HepG2 (cell line): ENCODE data around the gene CD1B. TPM values are rescaled to one million over a fixed set of nuclear protein-coding genes. Genes with fewer than 3 reads are reported as not detected.

Experiments used
- ATAC-seq: fragments of 200-7000 bp; cut with Tn5 transposase; 3 replicates; pipeline ENCODE4 v1.9.1; 2020; ENCODE audit warnings: mild to moderate bottlenecking, moderate library complexity
- BruUV-seq: library from RNA; stranded (reverse); fragments of 400-500 nt; replicated peaks from 2 replicates; lab custom pipeline; 2021; lab: Mats Ljungman, UMichigan
- CTCF ChIA-PET: fragments of 300-600 bp; formaldehyde crosslinking; extraction: SDS; loops from one replicate; lab custom pipeline; 2021; ENCODE audit warnings: low total read pairs, inconsistent platforms, low intra/inter-chr PET ratio; lab: Yijun Ruan, JAX
- POLR2A ChIA-PET: fragments of 350-600 bp; sonication (Branson Sonifier 250); formaldehyde crosslinking; loops from one replicate; lab custom pipeline; 2020; ENCODE audit warnings: antibody characterized with exemption, inconsistent platforms; lab: Yijun Ruan, JAX
- DNase-seq: peaks from one replicate; pipeline ENCODE4 v3.0.0-alpha.2; 2015; ENCODE audit warnings: low spot score
- FAIRE-seq: peaks from 3 replicates; lab custom pipeline; 2011; peaks lifted over from hg19 to GRCh38; lab: Jason Lieb, UNC
- H2AFZ ChIP-seq: one replicate; pipeline ENCODE4 v1.6.1; 2011; ENCODE audit warnings: low read length, inconsistent platforms
- H3K27ac ChIP-seq: fragments of 300-600 bp; 3 replicates; pipeline ENCODE4 v1.8.0; 2011; ENCODE audit warnings: mixed run types, mild to moderate bottlenecking, mixed read lengths, low read length, inconsistent platforms; ENCODE audit not compliant: insufficient read depth; ENCODE audit errors: extremely low read length
- H3K27me3 ChIP-seq, 2 experiments: fragments of 200-600 bp in 1 of 2; 2 replicates in 1 of 2; 3 replicates in 1 of 2; pipeline versions ENCODE4 v1.6.0 to v1.8.0; 2011; ENCODE audit warnings: low read length in 2 of 2, mild to moderate bottlenecking in 2 of 2, moderate library complexity in 2 of 2, inconsistent platforms in 1 of 2; ENCODE audit not compliant: insufficient read depth in 2 of 2, control insufficient read depth in 1 of 2
- H3K36me3 ChIP-seq, 2 experiments: fragments of 200-600 bp in 1 of 2; replicated peaks in 1 of 2; 2 replicates in 1 of 2; 3 replicates in 1 of 2; pipeline versions ENCODE4 v1.5.1 to v1.8.0; 2011; ENCODE audit warnings: low read length in 2 of 2, inconsistent platforms in 1 of 2; ENCODE audit not compliant: insufficient read depth in 2 of 2, control insufficient read depth in 1 of 2
- H3K4me1 ChIP-seq: 2 replicates; pipeline ENCODE4 v1.5.1; 2012; ENCODE audit warnings: low read length, inconsistent platforms; ENCODE audit not compliant: insufficient read depth
- H3K4me2 ChIP-seq: 2 replicates; pipeline ENCODE4 v1.6.0; 2011; ENCODE audit warnings: low read depth, low read length, inconsistent platforms
- H3K4me3 ChIP-seq, 3 experiments: fragments of 200-600 bp in 1 of 3; sonication (generic), shearing (Covaris generic) in 1 of 3; replicated peaks in 1 of 3; 2 replicates each; pipeline ENCODE4 v1.5.1; 2011 to 2016; ENCODE audit warnings: low read length in 3 of 3, inconsistent platforms in 2 of 3, low read depth in 2 of 3, mild to moderate bottlenecking in 2 of 3, control low read depth in 1 of 3, mixed read lengths in 1 of 3; ENCODE audit not compliant: insufficient read depth in 1 of 3
- H3K79me2 ChIP-seq: one replicate; pipeline ENCODE4 v1.6.1; 2011; ENCODE audit warnings: low read length, inconsistent platforms; ENCODE audit not compliant: insufficient read depth
- H3K9ac ChIP-seq: 2 replicates; pipeline ENCODE4 v1.6.0; 2011; ENCODE audit warnings: mild to moderate bottlenecking, low read depth, low read length, inconsistent platforms; ENCODE audit not compliant: insufficient read depth
- H3K9me3 ChIP-seq: 2 replicates; pipeline ENCODE4 v1.5.1; 2012; ENCODE audit warnings: mild to moderate bottlenecking, low read length
- H4K20me1 ChIP-seq: 2 replicates; pipeline ENCODE4 v1.6.0; 2011; ENCODE audit warnings: inconsistent platforms, mild to moderate bottlenecking, low read length, moderate library complexity; ENCODE audit not compliant: insufficient read depth
- ERF ChIP-seq: IDR thresholded peaks from 2 replicates; pipeline ENCODE4 v1.6.1; 2018; ENCODE audit warnings: missing biosample characterization, missing genetic modification reagents
- PHF8 ChIP-seq: sonication (generic); formaldehyde crosslinking; IDR thresholded peaks from 2 replicates; pipeline ENCODE4 v1.5.0; 2020; ENCODE audit warnings: missing genetic modification reagents
- RAD21 ChIP-seq: fragments of 450-650 bp; formaldehyde crosslinking; IDR thresholded peaks from 2 replicates; pipeline ENCODE4 v1.5.0; 2020; ENCODE audit warnings: mild to moderate bottlenecking
- SCMH1 ChIP-seq: sonication (generic); formaldehyde crosslinking; IDR thresholded peaks from 2 replicates; pipeline ENCODE4 v1.9.0; 2021; ENCODE audit warnings: missing genetic modification reagents, mild to moderate bottlenecking, borderline replicate concordance
- SRSF1 ChIP-seq: fragments of 200-400 bp; formaldehyde crosslinking; optimal IDR thresholded peaks from 2 replicates; pipeline ENCODE3; 2017; ENCODE audit warnings: mild to moderate bottlenecking, low read depth, low read length, moderate library complexity
- ZBTB38 ChIP-seq: sonication (generic); formaldehyde crosslinking; IDR thresholded peaks from 2 replicates; pipeline ENCODE4 v1.5.1; 2020; ENCODE audit warnings: mild to moderate bottlenecking, missing genetic modification reagents
- ZNF484 ChIP-seq: sonication (generic); formaldehyde crosslinking; IDR thresholded peaks from 2 replicates; pipeline ENCODE4 v1.5.1; 2020; ENCODE audit warnings: mild to moderate bottlenecking, low read depth, missing genetic modification reagents, borderline replicate concordance
- ZNF878 ChIP-seq: sonication (generic); formaldehyde crosslinking; IDR thresholded peaks from 2 replicates; pipeline ENCODE4 v1.8.1; 2023; ENCODE audit warnings: mild to moderate bottlenecking, missing genetic modification reagents, moderate library complexity
- WGBS: methylation state at CpG from one replicate; pipeline ENCODE4 v1.1.6; 2017; ENCODE audit warnings: low lambda C conversion rate; 5-methylcytosine and 5-hydroxymethylcytosine counted together
- in situ Hi-C: cut with HindIII; loops from 2 replicates; pipeline ENCODE4 v1.10.0; 2017; ENCODE audit warnings: low pct_unique_long_range_greater_than_20kb; ENCODE audit not compliant: extremely low pct_ligation_motif_present
- intact Hi-C: fragments of 100-400 bp; cut with micrococcal nuclease; formaldehyde crosslinking; loops from one replicate; pipeline ENCODE4 v1.10.0; 2022; ENCODE audit not compliant: unreplicated experiment
- polyA plus RNA-seq, 8 experiments: library from polyadenylated mRNA; depleted of rRNA in 3 of 8; stranded (reverse) in 7 of 8; unstranded in 1 of 8; fragments of >200 nt; fragmentation: Illumina TruSeq in 4 of 8; extraction: Trizol in 4 of 8; gene quantifications; 2 replicates each; pipeline versions ENCODE4 v1.2.1 to v1.2.3, GENCODE V29; 2011 to 2016; ENCODE audit warnings: low read depth in 4 of 8, missing spikeins in 1 of 8, mixed read lengths in 1 of 8; ENCODE audit not compliant: insufficient read depth in 1 of 8
- total RNA-seq, 5 experiments: library from RNA; depleted of rRNA; stranded (reverse); fragments of >200 nt; fragmentation: Illumina TruSeq; extraction: Trizol; gene quantifications; 2 replicates each; pipeline ENCODE4 v1.2.3, GENCODE V29; 2016; ENCODE audit warnings: low read depth in 1 of 5
- TF ChIP-seq, protein P1 (sequence below): sonication (generic); formaldehyde crosslinking; IDR thresholded peaks from 2 replicates; pipeline ENCODE4 v1.5.0; 2020; ENCODE audit warnings: mild to moderate bottlenecking, missing genetic modification reagents
- TF ChIP-seq, protein P2 (sequence below): sonication (generic); formaldehyde crosslinking; IDR thresholded peaks from 2 replicates; pipeline ENCODE4 v1.5.1; 2020; ENCODE audit warnings: mild to moderate bottlenecking, moderate library complexity, missing genetic modification reagents
- TF ChIP-seq, protein P3 (sequence below): sonication (generic); formaldehyde crosslinking; IDR thresholded peaks from 2 replicates; pipeline ENCODE4 v1.4.0; 2020; ENCODE audit warnings: mild to moderate bottlenecking, missing genetic modification reagents

The CD1B gene
- total and polyA plus RNA-seq, 2 of the 13 experiments (the other 11 are each of a cell fraction or from before 2014, with no cell fraction given): not detected

DNA sequence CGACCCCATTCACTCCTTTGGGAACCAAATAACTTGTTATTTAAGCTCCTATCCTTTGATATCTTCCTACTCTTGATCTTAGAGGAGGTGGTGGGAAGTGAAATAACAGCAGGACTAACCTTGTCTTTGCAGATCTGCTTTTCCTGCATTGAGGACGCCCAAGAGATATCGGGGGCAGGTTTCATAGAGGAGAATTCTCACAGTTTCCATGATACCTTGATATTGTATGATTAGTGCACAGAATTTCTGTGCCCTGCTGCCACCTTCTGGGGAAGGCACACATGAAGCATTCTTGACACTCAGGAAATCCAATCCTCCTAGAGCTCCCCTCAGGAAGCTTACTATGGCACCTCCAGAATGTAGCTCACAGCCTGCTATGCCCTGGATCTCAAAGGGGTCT is 1.6 kb downstream of the CD1B start:
- FAIRE-seq (no peak), ATAC-seq (no peak), DNase-seq (no peak)
- POLR2A ChIA-PET: no interaction called here
- no peaks in the 10 kb centered on the region for H3K4me1 ChIP-seq
- TF ChIP-seq, protein P1, sequence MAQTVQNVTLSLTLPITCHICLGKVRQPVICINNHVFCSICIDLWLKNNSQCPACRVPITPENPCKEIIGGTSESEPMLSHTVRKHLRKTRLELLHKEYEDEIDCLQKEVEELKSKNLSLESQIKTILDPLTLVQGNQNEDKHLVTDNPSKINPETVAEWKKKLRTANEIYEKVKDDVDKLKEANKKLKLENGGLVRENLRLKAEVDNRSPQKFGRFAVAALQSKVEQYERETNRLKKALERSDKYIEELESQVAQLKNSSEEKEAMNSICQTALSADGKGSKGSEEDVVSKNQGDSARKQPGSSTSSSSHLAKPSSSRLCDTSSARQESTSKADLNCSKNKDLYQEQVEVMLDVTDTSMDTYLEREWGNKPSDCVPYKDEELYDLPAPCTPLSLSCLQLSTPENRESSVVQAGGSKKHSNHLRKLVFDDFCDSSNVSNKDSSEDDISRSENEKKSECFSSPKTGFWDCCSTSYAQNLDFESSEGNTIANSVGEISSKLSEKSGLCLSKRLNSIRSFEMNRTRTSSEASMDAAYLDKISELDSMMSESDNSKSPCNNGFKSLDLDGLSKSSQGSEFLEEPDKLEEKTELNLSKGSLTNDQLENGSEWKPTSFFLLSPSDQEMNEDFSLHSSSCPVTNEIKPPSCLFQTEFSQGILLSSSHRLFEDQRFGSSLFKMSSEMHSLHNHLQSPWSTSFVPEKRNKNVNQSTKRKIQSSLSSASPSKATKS (CRISPR knock-in tag): no peak
- no peak for TF ChIP-seq SRSF1
- H3K79me2 ChIP-seq: no peaks in the 10 kb centered on the region
- no peak overlapping the region for H3K4me2 ChIP-seq
- WGBS: 2% methylated on average over 3 of the region's 3 CpGs
- H3K4me3 ChIP-seq: no peak overlapping the region
- no TSS peak for BruUV-seq
- no peaks in the 10 kb centered on the region for H4K20me1 ChIP-seq
- H2AFZ ChIP-seq: no peak overlapping the region
- H3K9ac ChIP-seq: no peak overlapping the region
- CTCF ChIA-PET: no interaction called here
- peaks cover 2% of the 10 kb centered on the region; the same call in 1 of the 2 replicates for H3K9me3 ChIP-seq
- no peaks in the 10 kb centered on the region for H3K27me3 ChIP-seq
- in situ Hi-C loops (no loop called here), intact Hi-C loops (no loop called here)
- no peaks in the 10 kb centered on the region for H3K36me3 ChIP-seq
- H3K27ac ChIP-seq: no peak overlapping the region

DNA sequence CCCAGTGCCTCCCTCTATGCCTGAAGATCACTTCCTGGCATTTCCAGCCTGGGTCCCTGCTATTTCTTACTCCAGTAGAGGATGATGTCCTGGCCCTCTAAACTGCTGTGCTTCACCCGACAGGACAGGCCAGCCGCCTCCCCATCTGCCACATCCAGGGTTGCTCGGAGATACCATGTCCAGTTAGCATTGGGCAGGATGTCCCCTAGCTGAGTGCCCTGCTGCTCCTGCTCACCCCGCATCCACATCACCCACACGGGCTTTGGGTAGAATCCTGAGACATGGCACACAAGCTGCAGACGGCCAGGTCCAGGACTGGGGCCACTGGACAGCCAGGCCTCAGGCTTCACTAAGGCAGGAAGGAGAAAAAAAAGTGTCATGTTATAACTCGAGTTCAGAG is 2.0 kb downstream of the CD1B start:
- Histone ChIP-seq H3K27me3 (no peaks in the 10 kb centered on the region), H3K4me2 (no peak overlapping the region), H3K79me2 (no peaks in the 10 kb centered on the region), H3K4me1 (no peaks in the 10 kb centered on the region), H3K36me3 (no peaks in the 10 kb centered on the region), H3K27ac (no peak overlapping the region), H4K20me1 (no peaks in the 10 kb centered on the region), H2AFZ (no peak overlapping the region), H3K9ac (no peak overlapping the region), H3K9me3 (peaks cover 7% of the 10 kb centered on the region; the same call in 1 of the 2 replicates), H3K4me3 (no peak overlapping the region)
- ChIA-PET CTCF (no interaction called here), POLR2A (no interaction called here)
- BruUV-seq: no TSS peak
- 3% methylated on average over 5 of the region's 7 CpGs for WGBS
- ATAC-seq (no peak), FAIRE-seq (no peak), DNase-seq (no peak)
- in situ Hi-C loops (no loop called here), intact Hi-C loops (no loop called here)
- TF ChIP-seq ZNF878 (no peak), ERF (CRISPR knock-in tag) (no peak), ZNF484 (CRISPR knock-in tag) (no peak), SCMH1 (CRISPR knock-in tag) (no peak), RAD21 (CRISPR knock-in tag) (no peak), ZBTB38 (CRISPR knock-in tag) (no peak), PHF8 (CRISPR knock-in tag) (no peak)
- TF ChIP-seq, protein P2, sequence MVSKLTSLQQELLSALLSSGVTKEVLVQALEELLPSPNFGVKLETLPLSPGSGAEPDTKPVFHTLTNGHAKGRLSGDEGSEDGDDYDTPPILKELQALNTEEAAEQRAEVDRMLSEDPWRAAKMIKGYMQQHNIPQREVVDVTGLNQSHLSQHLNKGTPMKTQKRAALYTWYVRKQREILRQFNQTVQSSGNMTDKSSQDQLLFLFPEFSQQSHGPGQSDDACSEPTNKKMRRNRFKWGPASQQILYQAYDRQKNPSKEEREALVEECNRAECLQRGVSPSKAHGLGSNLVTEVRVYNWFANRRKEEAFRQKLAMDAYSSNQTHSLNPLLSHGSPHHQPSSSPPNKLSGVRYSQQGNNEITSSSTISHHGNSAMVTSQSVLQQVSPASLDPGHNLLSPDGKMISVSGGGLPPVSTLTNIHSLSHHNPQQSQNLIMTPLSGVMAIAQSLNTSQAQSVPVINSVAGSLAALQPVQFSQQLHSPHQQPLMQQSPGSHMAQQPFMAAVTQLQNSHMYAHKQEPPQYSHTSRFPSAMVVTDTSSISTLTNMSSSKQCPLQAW (CRISPR knock-in tag): no peak
- TF ChIP-seq, protein P3, sequence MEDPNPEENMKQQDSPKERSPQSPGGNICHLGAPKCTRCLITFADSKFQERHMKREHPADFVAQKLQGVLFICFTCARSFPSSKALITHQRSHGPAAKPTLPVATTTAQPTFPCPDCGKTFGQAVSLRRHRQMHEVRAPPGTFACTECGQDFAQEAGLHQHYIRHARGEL (CRISPR knock-in tag): no peak
